ENCODE data around the gene GPD2.

DNA sequence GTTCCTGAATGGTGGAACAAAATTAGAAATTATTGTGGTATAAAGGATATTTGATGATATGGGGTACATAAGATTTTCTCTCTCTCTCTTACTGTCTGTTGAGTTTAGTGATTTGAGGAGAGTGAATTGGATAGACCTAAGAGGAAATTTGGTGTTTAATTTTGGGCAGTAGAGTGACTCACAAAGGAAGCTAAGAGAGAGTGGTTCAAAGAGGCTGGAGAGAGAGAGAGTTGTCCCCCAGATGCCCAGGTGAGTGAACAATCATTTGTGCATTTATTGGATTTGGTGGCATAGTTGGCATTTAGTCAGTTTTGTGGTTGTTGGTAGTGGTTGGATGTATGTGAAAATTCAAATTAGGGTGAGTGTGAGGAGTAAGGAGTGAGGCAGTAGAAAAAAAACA is 56.8 kb downstream of the GPD2 start:
- TF ChIP-seq CBFB (CRISPR knock-in tag; IDR thresholded peaks at IDR 0.05; ENCODE audit: low read depth) (no peak), CTCF (IDR thresholded peaks at IDR 0.05) (no peak), NR1H2 (CRISPR knock-in tag; IDR thresholded peaks at IDR 0.05) (no peak), MAX (CRISPR knock-in tag; IDR thresholded peaks at IDR 0.05) (no peak), TEAD4 (CRISPR knock-in tag; IDR thresholded peaks at IDR 0.05) (no peak), ESRRA (CRISPR knock-in tag; IDR thresholded peaks at IDR 0.05; ENCODE audit: borderline replicate concordance) (no peak), HMGXB4 (CRISPR knock-in tag; IDR thresholded peaks at IDR 0.05) (no peak), NFATC4 (CRISPR knock-in tag; IDR thresholded peaks at IDR 0.05) (no peak), JUN (CRISPR knock-in tag; IDR thresholded peaks at IDR 0.05) (no peak), ETV6 (CRISPR knock-in tag; IDR thresholded peaks at IDR 0.05) (no peak), SP1 (CRISPR knock-in tag; conservative IDR thresholded peaks at IDR 0.05) (no peak), RELA (CRISPR knock-in tag; IDR thresholded peaks at IDR 0.05; ENCODE audit: borderline replicate concordance) (no peak)
- TF ChIP-seq, protein P1, sequence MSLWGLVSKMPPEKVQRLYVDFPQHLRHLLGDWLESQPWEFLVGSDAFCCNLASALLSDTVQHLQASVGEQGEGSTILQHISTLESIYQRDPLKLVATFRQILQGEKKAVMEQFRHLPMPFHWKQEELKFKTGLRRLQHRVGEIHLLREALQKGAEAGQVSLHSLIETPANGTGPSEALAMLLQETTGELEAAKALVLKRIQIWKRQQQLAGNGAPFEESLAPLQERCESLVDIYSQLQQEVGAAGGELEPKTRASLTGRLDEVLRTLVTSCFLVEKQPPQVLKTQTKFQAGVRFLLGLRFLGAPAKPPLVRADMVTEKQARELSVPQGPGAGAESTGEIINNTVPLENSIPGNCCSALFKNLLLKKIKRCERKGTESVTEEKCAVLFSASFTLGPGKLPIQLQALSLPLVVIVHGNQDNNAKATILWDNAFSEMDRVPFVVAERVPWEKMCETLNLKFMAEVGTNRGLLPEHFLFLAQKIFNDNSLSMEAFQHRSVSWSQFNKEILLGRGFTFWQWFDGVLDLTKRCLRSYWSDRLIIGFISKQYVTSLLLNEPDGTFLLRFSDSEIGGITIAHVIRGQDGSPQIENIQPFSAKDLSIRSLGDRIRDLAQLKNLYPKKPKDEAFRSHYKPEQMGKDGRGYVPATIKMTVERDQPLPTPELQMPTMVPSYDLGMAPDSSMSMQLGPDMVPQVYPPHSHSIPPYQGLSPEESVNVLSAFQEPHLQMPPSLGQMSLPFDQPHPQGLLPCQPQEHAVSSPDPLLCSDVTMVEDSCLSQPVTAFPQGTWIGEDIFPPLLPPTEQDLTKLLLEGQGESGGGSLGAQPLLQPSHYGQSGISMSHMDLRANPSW (CRISPR knock-in tag; conservative IDR thresholded peaks at IDR 0.05; ENCODE audit: low read depth) = no peak
